OCI-LY1 (cell line): ENCODE data around the gene XYLT2.
"Not testable (repeated sequence)": the region's sequence is repeated elsewhere in the genome, so short reads cannot be mapped to it uniquely, and the experiment has no call there.

ENCODE experiments used
- CTCF ChIP-seq: fragments of 200-600 bp; sonication (generic), shearing (Covaris generic); IDR thresholded peaks from 2 replicates; pipeline ENCODE4 v1.5.1; 2017; ENCODE audit warnings: mild to moderate bottlenecking, antibody characterized with exemption, low read length, moderate library complexity, mixed read lengths
- EZH2 ChIP-seq: fragments of 200-600 bp; sonication (generic), shearing (Covaris generic); IDR thresholded peaks from 2 replicates; pipeline ENCODE4 v1.8.0; 2017; ENCODE audit warnings: borderline replicate concordance, mixed run types, mild to moderate bottlenecking, antibody characterized with exemption, low read length, moderate library complexity, mixed read lengths

- not testable (repeated sequence) for TF ChIP-seq CTCF, EZH2
Observed at GRCh38 chr17:50398672-50399071, 52.7 kb downstream of the XYLT2 start.
